Heart left ventricle (tissue), 16 donors: ENCODE data around the gene ELP1. TPM values are rescaled to one million over a fixed set of nuclear protein-coding genes. Genes with fewer than 3 reads are reported as not detected.

Source experiments
- ATAC-seq, 4 donors: fragments of 200-7000 bp; cut with Tn5 transposase; one replicate each; pipeline ENCODE4 v1.9.1; 2020 to 2022; ENCODE audit warnings: moderate library complexity in 4 of 4, mild to moderate bottlenecking in 3 of 4, moderate number of reproducible peaks in 1 of 4
- DNase-seq, 5 donors: peaks; one replicate each; pipeline ENCODE4 v3.0.0-alpha.2; 2020
- H3K27ac ChIP-seq, 12 donors: fragments of 200-600 bp; sonication (generic) in 4 of 12; one replicate each; pipeline versions ENCODE4 v1.5.0 to v1.8.0; 2016 to 2022; ENCODE audit warnings: mild to moderate bottlenecking in 2 of 12
- H3K27me3 ChIP-seq, 9 donors: fragments of 200-600 bp; sonication (generic) in 2 of 9; one replicate each; pipeline versions ENCODE4 v1.5.1 to v1.8.0; 2016 to 2022; ENCODE audit warnings: mild to moderate bottlenecking in 3 of 9
- H3K36me3 ChIP-seq, 9 donors: fragments of 200-600 bp; sonication (generic) in 2 of 9; one replicate each; pipeline versions ENCODE4 v1.5.0 to v1.8.0; 2018 to 2022; ENCODE audit warnings: mild to moderate bottlenecking in 2 of 9
- H3K4me1 ChIP-seq, 12 donors: fragments of 200-600 bp; sonication (generic) in 4 of 12; one replicate each; pipeline versions ENCODE4 v1.5.0 to v1.8.0; 2016 to 2022; ENCODE audit warnings: mild to moderate bottlenecking in 3 of 12
- H3K4me3 ChIP-seq, 12 donors: fragments of 200-600 bp; sonication (generic) in 4 of 12; one replicate each; pipeline versions ENCODE4 v1.5.0 to v1.8.0; 2017 to 2022; ENCODE audit warnings: mild to moderate bottlenecking in 9 of 12, moderate library complexity in 4 of 12
- H3K9me3 ChIP-seq, 12 donors: fragments of 200-600 bp; sonication (generic) in 4 of 12; one replicate each; pipeline versions ENCODE4 v1.5.0 to v1.8.0; 2016 to 2022; ENCODE audit warnings: mild to moderate bottlenecking in 1 of 12
- CTCF ChIP-seq, 12 donors: fragments of 200-600 bp; sonication (generic) in 4 of 12; IDR thresholded peaks; one replicate each; pipeline versions ENCODE4 v1.5.0 to v1.8.0; 2018 to 2022; ENCODE audit warnings: antibody characterized with exemption in 12 of 12, mild to moderate bottlenecking in 5 of 12
- POLR2A ChIP-seq, 2 donors: fragments of 450-650 bp; IDR thresholded peaks; one replicate each; pipeline ENCODE4 v1.6.1; 2017; ENCODE audit warnings: antibody characterized with exemption in 2 of 2, mild to moderate bottlenecking in 2 of 2, moderate library complexity in 2 of 2
- WGBS, 4 donors: extraction: QIAGEN DNeasy Blood & Tissue Kit in 2 of 4; methylation state at CpG; one replicate each; pipeline versions ENCODE4 v1.1.5 to v1.1.7; 2013 to 2018; 5-methylcytosine and 5-hydroxymethylcytosine counted together
- intact Hi-C, 10 donors: fragments of 100-400 bp; cut with DNase I; formaldehyde crosslinking; loops; one replicate each; pipeline versions ENCODE4 v1.11.1 to v1.14.2; 2022
- polyA plus RNA-seq, 2 donors: library from polyadenylated mRNA; stranded (reverse); fragments of 200-250 nt; gene quantifications; one replicate each; pipeline ENCODE4 v1.2.3, GENCODE V29; 2013
- total RNA-seq, 9 donors: library from RNA; depleted of rRNA in 2 of 9; stranded (reverse); fragments of >200 nt in 2 of 9; fragmentation: NEBNext Ultra II Directional in 3 of 9; extraction: Animal tissue kit (Norgen Biotek cat#: 25700) in 3 of 9; gene quantifications; one replicate each; pipeline versions ENCODE4 v1.1.0 to v1.2.4, GENCODE V29; 2016 to 2023
- donor health status: ischemic (EF 13 %, LVEDD 7.1; RV severe dilation, severe dysfunction).
- donor health status: healthy with polysubstance abuse.
- donor health status: DM: no; HTN: yes; CAD: no.
- donor health status: DM: no; HTN: no; CAD: no.
- donor health status: ischemic (EF 25% LVEDD 6.9; RV normal size, moderate dysfunction).
- donor health status: ischemic (EF 25% LVEDD 5.7; RV mildly dilated, moderate dysfunction).
- donor health status: healthy.
- donor health status: DM: yes; HTN: yes; CAD: no.
- donor health status: ischemic (EF 35%, LVEDD 5.7; RV mildly dilated, moderate dysfunction).
- donor health status: nonischemic (EF 11% LVEDD 7.7; RV severe dilation, severe dysfunction).
- donor health status: DM: yes; HTN: yes; CAD: no.
- donor health status: PGD.
- donor health status: ischemic (EF 29% LVEDD 5.4; RV normal size, mild dysfunction).
- donor health status: nonischemic (EF 23%, LVEDD 6.1; RV moderate dilation, normal function).

ELP1 gene
- total and polyA plus RNA-seq, 11 donors, result 7.8 to 32.0 (median 20.5) TPM

GRCh38 chr9:108951578-108951977 lies 17.7 kb upstream of the ELP1 start:
- peaks cover 0 to 26% (median 5%) of the 10 kb centered on the region in 9 donors for H3K36me3 ChIP-seq
- intact Hi-C loops, result loop anchor here in 1 of 10 donors (10.0 kb wide), 1 partner anchor 63 kb away; the partner anchor contains the start of gene CTNNAL1
- DNase-seq, result no peak
- ATAC-seq, result no peak
- WGBS, 4 donors, result 70 to 92% (median 86%) methylated on average over 2 of the region's 2 CpGs
- no peaks in the 10 kb centered on the region for H3K27me3 ChIP-seq
- no peak for TF ChIP-seq CTCF (IDR thresholded peaks at IDR 0.05)
- TF ChIP-seq POLR2A (IDR thresholded peaks at IDR 0.05), result no peak
- no peaks in the 10 kb centered on the region for H3K9me3 ChIP-seq
- H3K27ac ChIP-seq, result no peak overlapping the region
- no peak overlapping the region for H3K4me3 ChIP-seq
- H3K4me1 ChIP-seq, result peaks cover 0 to 24% (median 7%) of the 10 kb centered on the region in 12 donors

- intact Hi-C loops, result loop anchor here in 1 of 10 donors (10.0 kb wide), 1 partner anchor 65 kb away; the partner anchor contains the start of gene CTNNAL1
- H3K27me3 ChIP-seq, result no peaks in the 10 kb centered on the region
- peaks cover 0 to 35% (median 6%) of the 10 kb centered on the region in 9 donors for H3K36me3 ChIP-seq
- peak overlapping the region in 2 of 12 donors; percentile 5 to 14 for H3K27ac ChIP-seq
- H3K4me1 ChIP-seq, result peaks cover 0 to 20% (median 7%) of the 10 kb centered on the region in 12 donors
- ATAC-seq, result no peak
- DNase-seq, result no peak
- H3K9me3 ChIP-seq, result no peaks in the 10 kb centered on the region
- TF ChIP-seq POLR2A (IDR thresholded peaks at IDR 0.05) (no peak), CTCF (IDR thresholded peaks at IDR 0.05) (no peak)
- 58 to 70% (median 67%) methylated on average over 1 of the region's 1 CpG for WGBS, 4 donors
- H3K4me3 ChIP-seq, result no peak overlapping the region
These were observed 16.2 kb upstream of the ELP1 start for GRCh38 chr9:108950168-108950567.

- Histone ChIP-seq H3K4me1 (peaks cover 0 to 9% (median 5%) of the 10 kb centered on the region in 12 donors), H3K4me3 (no peak overlapping the region), H3K27ac (no peak overlapping the region), H3K9me3 (no peaks in the 10 kb centered on the region), H3K36me3 (peaks cover 0 to 84% (median 40%) of the 10 kb centered on the region in 9 donors), H3K27me3 (no peaks in the 10 kb centered on the region)
- TF ChIP-seq CTCF (IDR thresholded peaks at IDR 0.05), result no peak
- no peak for TF ChIP-seq POLR2A (IDR thresholded peaks at IDR 0.05)
- 89 to 93% (median 90%) methylated on average over 4 of the region's 4 CpGs for WGBS, 4 donors
- no peak for ATAC-seq
- no peak for DNase-seq
- intact Hi-C loops, result loop anchor here in 2 of 10 donors (10.0 kb wide), 1 partner anchor 175 kb away; the partner anchor contains the start of gene TMEM245 (in 2 of the 2)
These were observed 6.1 kb upstream of the ELP1 start for GRCh38 chr9:108939975-108940374.

- H3K27me3 ChIP-seq, result no peaks in the 10 kb centered on the region
- H3K27ac ChIP-seq, result peak overlapping the region in 1 of 12 donors; percentile 7
- intact Hi-C loops, result loop anchor here in 2 of 10 donors (10.0 kb wide), 1 partner anchor 177 kb away; the partner anchor contains the start of gene TMEM245 (in 2 of the 2)
- peaks cover 0 to 62% (median 40%) of the 10 kb centered on the region in 9 donors for H3K36me3 ChIP-seq
- H3K9me3 ChIP-seq, result no peaks in the 10 kb centered on the region
- DNase-seq (no peak), ATAC-seq (no peak)
- WGBS, 4 donors, result 63 to 74% (median 64%) methylated on average over 5 of the region's 5 CpGs
- TF ChIP-seq POLR2A (IDR thresholded peaks at IDR 0.05) (no peak), CTCF (IDR thresholded peaks at IDR 0.05) (no peak)
- peaks cover 0 to 22% (median 11%) of the 10 kb centered on the region in 12 donors for H3K4me1 ChIP-seq
- no peak overlapping the region for H3K4me3 ChIP-seq
These were observed 3.8 kb upstream of the ELP1 start for GRCh38 chr9:108937561-108938305.
